Measurements from ENCODE around the gene EIF6. TPM values are rescaled to one million over a fixed set of nuclear protein-coding genes. Genes with fewer than 3 reads are reported as not detected.

The EIF6 gene
- total and polyA plus RNA-seq, 2 donors (not counting 1 experiment from before 2014, with no cell fraction given): 74.1 to 81.2 TPM

- CTCF ChIA-PET: interaction anchor here (1.1 kb wide), 1 partner anchor 90 kb away, joined by 3 read pairs; no protein-coding TSS in a partner anchor
- no peak for ATAC-seq (ENCODE audit: low read depth)
Measured at GRCh38 chr20:35240811-35241293, 43.7 kb downstream of the EIF6 start.

GRCh38 chr20:35240083-35240810 is 44.3 kb downstream of the EIF6 start:
- Mint-ChIP-seq H3K27ac (no peak overlapping the region), H3K27me3 (peaks cover 7% of the 10 kb centered on the region), H3K4me1 (no peaks in the 10 kb centered on the region), H3K9me3 (ENCODE audit: insufficient read depth) (no peaks in the 10 kb centered on the region), H3K4me3 (no peak overlapping the region)
- ATAC-seq (ENCODE audit: low read depth) (no peak), DNase-seq (no peak)
- Histone ChIP-seq H3K4me1 (ENCODE audit: control insufficient read depth in 2 of 2, insufficient read depth in 2 of 2, low read length in 2 of 2) (no peaks in the 10 kb centered on the region), H3K79me2 (ENCODE audit: control insufficient read depth, insufficient read depth, low read length) (no peaks in the 10 kb centered on the region), H3K4me3 (ENCODE audit: control extremely low read depth in 1 of 5, extremely low read depth in 1 of 5, insufficient read depth in 1 of 5, low read depth in 2 of 5, low read length in 4 of 5) (no peak overlapping the region), H3K9ac (ENCODE audit: low read length) (no peak overlapping the region), H3K4me2 (replicated peaks; ENCODE audit: low read depth, low read length, poor library complexity, severe bottlenecking) (no peak overlapping the region), H3K27me3 (replicated peaks in 1 of 4; ENCODE audit: control extremely low read depth in 1 of 4, control insufficient read depth in 3 of 4, insufficient read depth in 4 of 4, low read length in 3 of 4) (peaks cover 0 to 3% (median 0%) of the 10 kb centered on the region in 4 experiments), H4K20me1 (ENCODE audit: control insufficient read depth, insufficient read depth, low read length, poor library complexity, severe bottlenecking) (peaks cover 4% of the 10 kb centered on the region), H3K27ac (ENCODE audit: low read length in 2 of 2) (no peak overlapping the region), H3K9me3 (ENCODE audit: control extremely low read depth in 1 of 3, control insufficient read depth in 2 of 3, insufficient read depth in 1 of 3, low read length in 2 of 3) (no peaks in the 10 kb centered on the region), H3K36me3 (replicated peaks in 1 of 2; ENCODE audit: control extremely low read depth in 1 of 2, control insufficient read depth in 1 of 2, extremely low read depth in 1 of 2, insufficient read depth in 2 of 2, low read length in 1 of 2) (peaks cover 0 to 2% of the 10 kb centered on the region in 2 experiments), H2AFZ (ENCODE audit: insufficient read depth, low read depth, low read length, poor library complexity, severe bottlenecking) (no peak overlapping the region)
- ChIA-PET POLR2A (no interaction called here), CTCF (no interaction called here)
- intact Hi-C loops (cut with micrococcal nuclease): no loop called here
- TF ChIP-seq EZH2 (IDR thresholded peaks at IDR 0.05; ENCODE audit: borderline replicate concordance, insufficient read depth, low read depth, low read length, poor library complexity, severe bottlenecking): no peak
- TF ChIP-seq, protein P1, sequence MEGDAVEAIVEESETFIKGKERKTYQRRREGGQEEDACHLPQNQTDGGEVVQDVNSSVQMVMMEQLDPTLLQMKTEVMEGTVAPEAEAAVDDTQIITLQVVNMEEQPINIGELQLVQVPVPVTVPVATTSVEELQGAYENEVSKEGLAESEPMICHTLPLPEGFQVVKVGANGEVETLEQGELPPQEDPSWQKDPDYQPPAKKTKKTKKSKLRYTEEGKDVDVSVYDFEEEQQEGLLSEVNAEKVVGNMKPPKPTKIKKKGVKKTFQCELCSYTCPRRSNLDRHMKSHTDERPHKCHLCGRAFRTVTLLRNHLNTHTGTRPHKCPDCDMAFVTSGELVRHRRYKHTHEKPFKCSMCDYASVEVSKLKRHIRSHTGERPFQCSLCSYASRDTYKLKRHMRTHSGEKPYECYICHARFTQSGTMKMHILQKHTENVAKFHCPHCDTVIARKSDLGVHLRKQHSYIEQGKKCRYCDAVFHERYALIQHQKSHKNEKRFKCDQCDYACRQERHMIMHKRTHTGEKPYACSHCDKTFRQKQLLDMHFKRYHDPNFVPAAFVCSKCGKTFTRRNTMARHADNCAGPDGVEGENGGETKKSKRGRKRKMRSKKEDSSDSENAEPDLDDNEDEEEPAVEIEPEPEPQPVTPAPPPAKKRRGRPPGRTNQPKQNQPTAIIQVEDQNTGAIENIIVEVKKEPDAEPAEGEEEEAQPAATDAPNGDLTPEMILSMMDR (IDR thresholded peaks at IDR 0.05): no peak
- 94% methylated on average over 5 of the region's 5 CpGs for WGBS (ENCODE audit: insufficient coverage)

More at GRCh38 chr20:35240811-35241293, 43.7 kb downstream of the EIF6 start:
- intact Hi-C loops (cut with micrococcal nuclease): no loop called here
- H3K27me3 ChIP-seq (replicated peaks in 1 of 4; ENCODE audit: control extremely low read depth in 1 of 4, control insufficient read depth in 3 of 4, insufficient read depth in 4 of 4, low read length in 3 of 4): peaks cover 0 to 3% (median 0%) of the 10 kb centered on the region in 4 experiments
- no peak for DNase-seq
- no peak overlapping the region for H3K4me3 ChIP-seq (ENCODE audit: control extremely low read depth in 1 of 5, extremely low read depth in 1 of 5, insufficient read depth in 1 of 5, low read depth in 2 of 5, low read length in 4 of 5)
- Mint-ChIP-seq H3K4me1 (no peaks in the 10 kb centered on the region), H3K27me3 (peaks cover 7% of the 10 kb centered on the region), H3K9me3 (ENCODE audit: insufficient read depth) (no peaks in the 10 kb centered on the region), H3K27ac (no peak overlapping the region), H3K4me3 (no peak overlapping the region)
- no peak overlapping the region for H3K27ac ChIP-seq (ENCODE audit: low read length in 2 of 2)
- no peaks in the 10 kb centered on the region for H3K79me2 ChIP-seq (ENCODE audit: control insufficient read depth, insufficient read depth, low read length)
- 100% methylated on average over 2 of the region's 2 CpGs for WGBS (ENCODE audit: insufficient coverage)
- no peak for TF ChIP-seq EZH2 (IDR thresholded peaks at IDR 0.05; ENCODE audit: borderline replicate concordance, insufficient read depth, low read depth, low read length, poor library complexity, severe bottlenecking)
- TF ChIP-seq, protein P1 (IDR thresholded peaks at IDR 0.05): no peak
- no peak overlapping the region for H3K9ac ChIP-seq (ENCODE audit: low read length)
- no peaks in the 10 kb centered on the region for H3K9me3 ChIP-seq (ENCODE audit: control extremely low read depth in 1 of 3, control insufficient read depth in 2 of 3, insufficient read depth in 1 of 3, low read length in 2 of 3)
- no peaks in the 10 kb centered on the region for H3K4me1 ChIP-seq (ENCODE audit: control insufficient read depth in 2 of 2, insufficient read depth in 2 of 2, low read length in 2 of 2)
- peaks cover 0 to 2% of the 10 kb centered on the region in 2 experiments for H3K36me3 ChIP-seq (replicated peaks in 1 of 2; ENCODE audit: control extremely low read depth in 1 of 2, control insufficient read depth in 1 of 2, extremely low read depth in 1 of 2, insufficient read depth in 2 of 2, low read length in 1 of 2)
- no peak overlapping the region for H2AFZ ChIP-seq (ENCODE audit: insufficient read depth, low read depth, low read length, poor library complexity, severe bottlenecking)
- H4K20me1 ChIP-seq (ENCODE audit: control insufficient read depth, insufficient read depth, low read length, poor library complexity, severe bottlenecking): peaks cover 4% of the 10 kb centered on the region
- POLR2A ChIA-PET: no interaction called here
- H3K4me2 ChIP-seq (replicated peaks; ENCODE audit: low read depth, low read length, poor library complexity, severe bottlenecking): no peak overlapping the region

All from B cell (primary cell).